ENCODE results near the gene MYO15A. TPM values are rescaled to one million over a fixed set of nuclear protein-coding genes. Genes with fewer than 3 reads are reported as not detected.
A peak's percentile ranks its signal among the peaks of the same experiment; 100 is the strongest.

MYO15A gene
- total and polyA plus RNA-seq, 12 donors: 0.44 to 3.5 (median 0.88) TPM; not detected in 2

DNA sequence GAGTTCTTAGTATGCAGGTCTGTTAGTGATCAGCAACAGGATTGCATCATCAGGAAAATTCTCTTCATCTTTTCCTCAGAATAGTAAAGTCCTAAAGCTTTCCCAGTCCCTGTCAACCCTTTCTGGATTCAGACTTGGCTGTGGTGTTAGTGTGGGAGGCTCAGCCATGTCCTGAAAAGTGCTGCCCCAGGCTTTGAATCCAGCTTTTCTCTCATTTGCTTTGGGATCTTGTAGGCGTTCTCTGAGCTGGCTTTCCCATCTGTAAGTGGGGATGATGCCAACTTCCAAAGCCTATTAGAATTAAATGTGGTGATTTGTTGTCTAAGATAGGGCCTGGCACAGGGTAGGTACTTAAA lies 78.0 kb downstream of the MYO15A start:
- Histone ChIP-seq H3K27me3 (no peaks in the 10 kb centered on the region), H3K4me3 (peak overlapping the region in 1 of 4 donors; percentile 85), H3K27ac (peak overlapping the region; percentile 3 to 99 (median 90)), H3K4me1 (replicated peaks in 1 of 2) (peaks cover 70 to 80% of the 10 kb centered on the region in 2 donors), H3K9me3 (replicated peaks in 1 of 3) (no peaks in the 10 kb centered on the region), H3K36me3 (replicated peaks in 1 of 2) (peaks cover 0 to 9% of the 10 kb centered on the region in 2 donors)
- intact Hi-C loops (cut with DNase I): loop anchor here in 1 of 2 donors (10.0 kb wide), 1 partner anchor 68 kb away; the partner anchor contains the start of gene FLII
- no peak for TF ChIP-seq POLR2A (IDR thresholded peaks at IDR 0.05)
- TF ChIP-seq, protein P1, sequence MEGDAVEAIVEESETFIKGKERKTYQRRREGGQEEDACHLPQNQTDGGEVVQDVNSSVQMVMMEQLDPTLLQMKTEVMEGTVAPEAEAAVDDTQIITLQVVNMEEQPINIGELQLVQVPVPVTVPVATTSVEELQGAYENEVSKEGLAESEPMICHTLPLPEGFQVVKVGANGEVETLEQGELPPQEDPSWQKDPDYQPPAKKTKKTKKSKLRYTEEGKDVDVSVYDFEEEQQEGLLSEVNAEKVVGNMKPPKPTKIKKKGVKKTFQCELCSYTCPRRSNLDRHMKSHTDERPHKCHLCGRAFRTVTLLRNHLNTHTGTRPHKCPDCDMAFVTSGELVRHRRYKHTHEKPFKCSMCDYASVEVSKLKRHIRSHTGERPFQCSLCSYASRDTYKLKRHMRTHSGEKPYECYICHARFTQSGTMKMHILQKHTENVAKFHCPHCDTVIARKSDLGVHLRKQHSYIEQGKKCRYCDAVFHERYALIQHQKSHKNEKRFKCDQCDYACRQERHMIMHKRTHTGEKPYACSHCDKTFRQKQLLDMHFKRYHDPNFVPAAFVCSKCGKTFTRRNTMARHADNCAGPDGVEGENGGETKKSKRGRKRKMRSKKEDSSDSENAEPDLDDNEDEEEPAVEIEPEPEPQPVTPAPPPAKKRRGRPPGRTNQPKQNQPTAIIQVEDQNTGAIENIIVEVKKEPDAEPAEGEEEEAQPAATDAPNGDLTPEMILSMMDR (IDR thresholded peaks at IDR 0.05): no peak
- no peak for DNase-seq
- WGBS, 4 donors: 29 to 52% (median 38%) methylated on average over 1 of the region's 1 CpG

DNA sequence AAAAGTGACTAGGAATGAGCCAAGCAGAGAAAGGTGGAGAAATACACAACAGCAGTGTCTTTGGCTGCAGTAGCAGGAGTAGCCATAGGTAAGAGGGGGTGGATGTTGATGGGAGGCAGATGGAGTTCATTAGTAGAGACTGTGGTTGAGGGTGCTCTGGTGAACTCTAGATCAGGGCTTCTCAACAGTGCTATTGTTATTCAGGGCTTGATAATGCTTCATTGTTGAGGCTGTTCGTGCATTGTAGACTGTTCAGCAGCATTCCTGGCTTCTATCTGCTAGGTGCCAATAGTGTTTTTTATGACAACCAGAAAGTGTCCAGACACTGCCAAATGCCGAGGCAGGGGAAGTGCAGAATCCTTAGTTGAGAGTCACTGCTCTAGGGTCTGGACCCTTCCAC lies 78.7 kb downstream of the MYO15A start:
- H3K4me1 ChIP-seq (replicated peaks in 1 of 2): peaks cover 69 to 80% of the 10 kb centered on the region in 2 donors
- intact Hi-C loops (cut with DNase I): loop anchor here in 1 of 2 donors (10.0 kb wide), 1 partner anchor 68 kb away; the partner anchor contains the start of gene FLII
- no peak for DNase-seq

DNA sequence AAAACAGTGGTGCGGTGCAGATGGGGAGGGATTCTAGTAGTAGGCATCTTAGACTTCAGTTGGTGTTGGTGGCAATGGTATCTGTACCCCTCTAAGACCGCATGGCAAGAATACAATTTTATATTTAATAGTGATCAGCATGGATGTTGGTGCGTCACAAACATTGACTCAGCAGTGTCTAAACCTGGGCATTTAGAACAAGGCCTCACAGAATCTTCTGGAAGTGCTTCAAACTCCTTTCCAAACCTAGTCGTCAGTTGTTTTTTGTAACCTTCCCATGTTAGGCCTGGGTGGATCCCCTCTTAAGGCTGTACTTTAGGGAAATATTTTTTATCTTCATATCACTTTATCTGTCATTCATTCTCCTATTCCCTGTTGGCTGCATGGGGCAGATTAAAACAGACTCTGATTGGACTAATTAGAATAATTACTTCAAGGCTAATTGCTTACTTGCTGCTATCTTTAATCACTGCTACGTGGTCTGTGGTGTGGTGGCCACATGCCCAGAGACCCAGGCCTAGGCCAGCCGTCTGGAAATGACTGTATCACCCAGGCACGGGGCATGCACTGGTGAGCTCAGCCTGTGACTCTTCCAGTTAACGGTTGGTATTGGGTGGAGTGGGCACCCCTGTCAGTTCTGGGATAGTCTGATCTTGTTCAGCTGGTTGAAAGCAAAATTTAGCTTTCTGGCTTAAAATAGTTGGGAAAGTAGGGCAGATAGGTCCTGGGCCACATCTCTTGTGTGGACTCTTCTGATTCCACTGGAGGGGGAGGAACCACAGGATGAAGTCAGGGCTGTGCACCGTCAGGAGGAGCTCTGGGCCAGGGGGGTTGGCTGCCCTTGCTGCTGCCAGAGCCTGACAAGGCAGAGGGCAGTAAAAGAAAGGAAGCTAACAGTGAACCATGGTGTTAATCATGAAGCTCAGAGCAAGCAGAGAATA lies 79.5 kb downstream of the MYO15A start:
- H3K27me3 ChIP-seq: no peaks in the 10 kb centered on the region
- 25 to 41% (median 32%) methylated on average over 7 to 9 of the region's 9 CpGs for WGBS, 4 donors
- peak overlapping the region; percentile 3 to 99 (median 90) for H3K27ac ChIP-seq
- TF ChIP-seq, protein P1 (IDR thresholded peaks at IDR 0.05): no peak
- TF ChIP-seq POLR2A (IDR thresholded peaks at IDR 0.05): peak in 1 of 2 donors; percentile 62
- H3K4me1 ChIP-seq (replicated peaks in 1 of 2): peaks cover 65 to 85% of the 10 kb centered on the region in 2 donors
- peak; percentile 50 to 84 (median 76) for DNase-seq
- H3K4me3 ChIP-seq: peak overlapping the region in 1 of 4 donors; percentile 85
- peaks cover 0 to 16% of the 10 kb centered on the region in 2 donors for H3K36me3 ChIP-seq (replicated peaks in 1 of 2)
- intact Hi-C loops (cut with DNase I): loop anchor here in 1 of 2 donors (10.0 kb wide), 1 partner anchor 67 kb away; the partner anchor contains the start of gene FLII
- H3K9me3 ChIP-seq (replicated peaks in 1 of 3): no peaks in the 10 kb centered on the region

More for the DNA sequence above, 78.7 kb downstream of the MYO15A start:
- Histone ChIP-seq H3K36me3 (replicated peaks in 1 of 2) (peaks cover 0 to 9% of the 10 kb centered on the region in 2 donors), H3K9me3 (replicated peaks in 1 of 3) (no peaks in the 10 kb centered on the region), H3K4me3 (peak overlapping the region in 1 of 4 donors; percentile 85), H3K27me3 (no peaks in the 10 kb centered on the region), H3K27ac (peak overlapping the region; percentile 3 to 99 (median 90))
- WGBS, 4 donors: 6 to 25% (median 19%) methylated on average over 1 to 2 of the region's 2 CpGs
- TF ChIP-seq, protein P1 (IDR thresholded peaks at IDR 0.05): no peak
- no peak for TF ChIP-seq POLR2A (IDR thresholded peaks at IDR 0.05)

- WGBS, 4 donors: 35 to 38% (median 37%) methylated on average over 3 of the region's 3 CpGs
- H3K27me3 ChIP-seq: no peaks in the 10 kb centered on the region
- intact Hi-C loops (cut with DNase I): no loop called here
- no peak for TF ChIP-seq POLR2A (IDR thresholded peaks at IDR 0.05)
- TF ChIP-seq, protein P1 (IDR thresholded peaks at IDR 0.05): no peak
- DNase-seq: no peak
- peaks cover 62 to 89% of the 10 kb centered on the region in 2 donors for H3K4me1 ChIP-seq (replicated peaks in 1 of 2)
- H3K9me3 ChIP-seq (replicated peaks in 1 of 3): no peaks in the 10 kb centered on the region
- H3K4me3 ChIP-seq: peak overlapping the region in 1 of 4 donors; percentile 9
- H3K27ac ChIP-seq: peak overlapping the region in 4 of 5 donors; percentile 1 to 99 (median 47)
- H3K36me3 ChIP-seq (replicated peaks in 1 of 2): peaks cover 0 to 31% of the 10 kb centered on the region in 2 donors
Measured at GRCh38 chr17:18190628-18191235, 82.2 kb downstream of the MYO15A start.

All from adrenal gland (tissue), 12 donors.